HEK293 (cell line): Measurements from ENCODE around the gene SGCG.

Experiments used
- CTCF ChIA-PET: fragments of 350-600 bp; formaldehyde crosslinking; extraction: SDS; loops from one replicate; lab custom pipeline; 2021; ENCODE audit warnings: antibody characterized with exemption; lab: Yijun Ruan, JAX
- POLR2A ChIA-PET: fragments of 300-600 bp; formaldehyde crosslinking; extraction: SDS; loops from one replicate; lab custom pipeline; 2020; ENCODE audit warnings: antibody characterized with exemption, inconsistent platforms; lab: Yijun Ruan, JAX
- H3K27ac ChIP-seq: fragments of 200-500 bp; sonication (Bioruptor generic); 2 replicates; pipeline ENCODE4 v1.5.1; 2014; ENCODE audit warnings: low read depth, low read length, control low read depth, inconsistent platforms; ENCODE audit errors: extremely low read depth
- H3K36me3 ChIP-seq, 2 experiments: fragments of 200-500 bp in 1 of 2; sonication (Bioruptor generic) in 1 of 2; 1 replicate in 1 of 2; 2 replicates in 1 of 2; pipeline ENCODE4 v1.5.1; 2014 to 2017; ENCODE audit warnings: inconsistent platforms in 2 of 2, low read length in 2 of 2; ENCODE audit not compliant: control insufficient read depth in 2 of 2, insufficient read depth in 1 of 2
- H3K4me1 ChIP-seq: fragments of 200-500 bp; sonication (Bioruptor generic); 2 replicates; pipeline ENCODE4 v1.5.1; 2014; ENCODE audit warnings: mild to moderate bottlenecking, low read length, inconsistent platforms; ENCODE audit not compliant: control insufficient read depth, insufficient read depth
- H3K4me3 ChIP-seq: 2 replicates; pipeline ENCODE4 v1.5.1; 2011; ENCODE audit warnings: low read depth, mild to moderate bottlenecking, control low read depth, low read length, moderate library complexity
- H3K9me3 ChIP-seq: fragments of 200-500 bp; sonication (Bioruptor generic); 2 replicates; pipeline ENCODE4 v1.5.1; 2014; ENCODE audit warnings: low read depth, low read length, inconsistent platforms; ENCODE audit not compliant: control insufficient read depth, insufficient read depth
- BCL11B ChIP-seq: fragments of 450-650 bp; formaldehyde crosslinking; IDR thresholded peaks from 2 replicates; pipeline ENCODE4 v1.5.1; 2016; ENCODE audit warnings: low read depth, missing biosample characterization, missing genetic modification characterization
- GFI1B ChIP-seq: fragments of 450-650 bp; formaldehyde crosslinking; IDR thresholded peaks from 2 replicates; pipeline ENCODE4 v1.5.1; 2016; ENCODE audit warnings: missing biosample characterization, missing genetic modification characterization
- PRDM6 ChIP-seq: fragments of 450-650 bp; formaldehyde crosslinking; IDR thresholded peaks from 2 replicates; pipeline ENCODE4 v1.5.1; 2017; ENCODE audit warnings: missing biosample characterization, missing genetic modification characterization
- ZBTB49 ChIP-seq: fragments of 450-650 bp; formaldehyde crosslinking; IDR thresholded peaks from 2 replicates; pipeline ENCODE4 v1.5.1; 2016; ENCODE audit warnings: missing biosample characterization, missing genetic modification characterization, low read depth
- ZNF121 ChIP-seq: fragments of 450-650 bp; formaldehyde crosslinking; IDR thresholded peaks from 2 replicates; pipeline ENCODE4 v1.5.1; 2016; ENCODE audit warnings: missing biosample characterization, missing genetic modification characterization
- ZNF138 ChIP-seq: fragments of 450-650 bp; formaldehyde crosslinking; IDR thresholded peaks from 2 replicates; pipeline ENCODE4 v1.5.1; 2016; ENCODE audit warnings: missing biosample characterization, missing genetic modification characterization, borderline replicate concordance
- ZNF266 ChIP-seq: fragments of 450-650 bp; formaldehyde crosslinking; IDR thresholded peaks from 2 replicates; pipeline ENCODE4 v1.5.1; 2016; ENCODE audit warnings: missing biosample characterization, missing genetic modification characterization, low read depth
- ZNF280D ChIP-seq: fragments of 450-650 bp; formaldehyde crosslinking; IDR thresholded peaks from 2 replicates; pipeline ENCODE4 v1.5.1; 2016; ENCODE audit warnings: missing biosample characterization, missing genetic modification characterization
- ZNF311 ChIP-seq: fragments of 450-650 bp; formaldehyde crosslinking; IDR thresholded peaks from 2 replicates; pipeline ENCODE4 v1.5.1; 2017; ENCODE audit warnings: missing biosample characterization, missing genetic modification characterization, borderline replicate concordance
- ZNF391 ChIP-seq: fragments of 450-650 bp; formaldehyde crosslinking; IDR thresholded peaks from 2 replicates; pipeline ENCODE4 v1.5.1; 2016; ENCODE audit warnings: low read depth, missing biosample characterization, missing genetic modification characterization, borderline replicate concordance
- ZNF404 ChIP-seq: fragments of 450-650 bp; formaldehyde crosslinking; IDR thresholded peaks from 2 replicates; pipeline ENCODE4 v1.5.1; 2017; ENCODE audit warnings: missing biosample characterization, missing genetic modification characterization
- ZNF416 ChIP-seq: fragments of 450-650 bp; formaldehyde crosslinking; IDR thresholded peaks from 2 replicates; pipeline ENCODE4 v1.5.1; 2016; ENCODE audit warnings: missing biosample characterization, missing genetic modification characterization
- ZNF518A ChIP-seq: fragments of 450-650 bp; formaldehyde crosslinking; conservative IDR thresholded peaks from 2 replicates; pipeline ENCODE4 v1.5.1; 2016; ENCODE audit warnings: low read depth, missing biosample characterization, missing genetic modification characterization
- ZNF521 ChIP-seq: fragments of 450-650 bp; formaldehyde crosslinking; IDR thresholded peaks from 2 replicates; pipeline ENCODE4 v1.5.1; 2017; ENCODE audit warnings: missing biosample characterization, mild to moderate bottlenecking, missing genetic modification characterization
- ZNF600 ChIP-seq: fragments of 450-650 bp; formaldehyde crosslinking; IDR thresholded peaks from 2 replicates; pipeline ENCODE4 v1.5.1; 2016; ENCODE audit warnings: missing biosample characterization, missing genetic modification characterization
- ZNF785 ChIP-seq: fragments of 450-650 bp; formaldehyde crosslinking; IDR thresholded peaks from 2 replicates; pipeline ENCODE4 v1.5.1; 2016; ENCODE audit warnings: missing biosample characterization, missing genetic modification characterization
- TF ChIP-seq, protein P1 (sequence below): sonication (generic); formaldehyde crosslinking; IDR thresholded peaks from 2 replicates; pipeline ENCODE4 v1.8.1; 2022; ENCODE audit warnings: mild to moderate bottlenecking, moderate library complexity, missing genetic modification reagents
- TF ChIP-seq, protein P2 (sequence below): fragments of 450-650 bp; formaldehyde crosslinking; IDR thresholded peaks from 2 replicates; pipeline ENCODE4 v1.5.1; 2016; ENCODE audit warnings: missing biosample characterization, missing genetic modification characterization

Gene SGCG

GRCh38 chr13:23320926-23321534, 140.3 kb downstream of the SGCG start:
- Histone ChIP-seq H3K4me3 (no peak overlapping the region), H3K9me3 (no peaks in the 10 kb centered on the region), H3K4me1 (no peaks in the 10 kb centered on the region), H3K27ac (no peak overlapping the region), H3K36me3 (no peaks in the 10 kb centered on the region)
- TF ChIP-seq ZNF391 (tag by site-specific recombination) (no peak), ZNF311 (no peak), ZNF280D (tag by site-specific recombination) (no peak), ZNF785 (tag by site-specific recombination) (no peak), ZNF266 (tag by site-specific recombination) (no peak), ZNF416 (no peak), BCL11B (no peak), PRDM6 (tag by site-specific recombination) (no peak)
- TF ChIP-seq, protein P1, sequence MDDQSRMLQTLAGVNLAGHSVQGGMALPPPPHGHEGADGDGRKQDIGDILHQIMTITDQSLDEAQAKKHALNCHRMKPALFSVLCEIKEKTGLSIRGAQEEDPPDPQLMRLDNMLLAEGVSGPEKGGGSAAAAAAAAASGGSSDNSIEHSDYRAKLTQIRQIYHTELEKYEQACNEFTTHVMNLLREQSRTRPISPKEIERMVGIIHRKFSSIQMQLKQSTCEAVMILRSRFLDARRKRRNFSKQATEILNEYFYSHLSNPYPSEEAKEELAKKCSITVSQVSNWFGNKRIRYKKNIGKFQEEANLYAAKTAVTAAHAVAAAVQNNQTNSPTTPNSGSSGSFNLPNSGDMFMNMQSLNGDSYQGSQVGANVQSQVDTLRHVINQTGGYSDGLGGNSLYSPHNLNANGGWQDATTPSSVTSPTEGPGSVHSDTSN (CRISPR knock-in tag) = no peak
- POLR2A ChIA-PET = no interaction called here
- CTCF ChIA-PET = interaction anchor here (0.7 to 1.0 kb wide), 4 partner anchors 41 to 570 kb away, joined by 3 to 7 read pairs (median 4); no protein-coding TSS in a partner anchor

DNA sequence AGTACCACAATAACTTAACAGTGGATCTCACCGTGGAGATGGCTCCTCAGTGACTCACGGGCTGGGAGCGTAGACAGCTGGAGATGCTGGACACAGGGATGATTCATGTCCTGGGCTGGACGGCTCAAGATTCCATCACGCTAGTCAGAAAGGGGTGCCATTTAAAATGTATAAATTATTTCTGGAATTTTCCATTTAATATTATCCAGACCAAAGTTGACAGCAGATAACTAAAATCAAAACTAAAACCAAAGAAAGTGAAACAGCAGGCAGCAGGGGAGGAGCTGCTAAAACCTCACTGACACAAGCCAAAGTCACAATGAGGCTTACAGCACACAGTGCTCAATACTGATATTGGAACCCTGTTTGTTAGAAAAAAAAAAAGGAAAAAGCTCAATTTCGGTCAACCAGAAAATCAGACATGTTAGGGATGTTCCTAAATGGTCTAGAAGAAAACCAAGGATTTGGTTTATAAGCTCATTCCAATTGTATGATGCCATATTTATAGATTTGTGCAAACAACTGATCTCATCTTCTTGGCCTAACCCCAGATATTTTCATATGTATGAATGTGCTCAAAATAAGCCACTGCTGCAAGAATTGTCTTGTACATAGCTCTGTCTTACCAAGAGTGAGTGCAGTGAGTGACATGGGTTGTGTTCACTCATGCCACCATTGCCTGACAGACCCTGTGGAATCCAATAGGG, 140.9 kb downstream of the SGCG start:
- H3K27ac ChIP-seq = no peak overlapping the region
- no peaks in the 10 kb centered on the region for H3K9me3 ChIP-seq
- ChIA-PET CTCF (interaction anchor here (0.6 to 1.0 kb wide), 4 partner anchors 40 to 567 kb away, joined by 3 to 4 read pairs (median 3); no protein-coding TSS in a partner anchor), POLR2A (no interaction called here)
- H3K4me3 ChIP-seq = no peak overlapping the region
- no peaks in the 10 kb centered on the region for H3K4me1 ChIP-seq
- H3K36me3 ChIP-seq = no peaks in the 10 kb centered on the region
- TF ChIP-seq ZBTB49 (tag by site-specific recombination) = no peak
- no peak for TF ChIP-seq ZNF518A
- no peak for TF ChIP-seq GFI1B (tag by site-specific recombination)
- no peak for TF ChIP-seq ZNF521 (tag by site-specific recombination)
- TF ChIP-seq ZNF404 = no peak
- TF ChIP-seq, protein P2, sequence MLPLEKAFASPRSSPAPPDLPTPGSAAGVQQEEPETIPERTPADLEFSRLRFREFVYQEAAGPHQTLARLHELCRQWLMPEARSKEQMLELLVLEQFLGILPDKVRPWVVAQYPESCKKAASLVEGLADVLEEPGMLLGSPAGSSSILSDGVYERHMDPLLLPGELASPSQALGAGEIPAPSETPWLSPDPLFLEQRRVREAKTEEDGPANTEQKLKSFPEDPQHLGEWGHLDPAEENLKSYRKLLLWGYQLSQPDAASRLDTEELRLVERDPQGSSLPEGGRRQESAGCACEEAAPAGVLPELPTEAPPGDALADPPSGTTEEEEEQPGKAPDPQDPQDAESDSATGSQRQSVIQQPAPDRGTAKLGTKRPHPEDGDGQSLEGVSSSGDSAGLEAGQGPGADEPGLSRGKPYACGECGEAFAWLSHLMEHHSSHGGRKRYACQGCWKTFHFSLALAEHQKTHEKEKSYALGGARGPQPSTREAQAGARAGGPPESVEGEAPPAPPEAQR (tag by site-specific recombination) = no peak
- TF ChIP-seq ZNF121 (tag by site-specific recombination) = no peak
- TF ChIP-seq ZNF138 (tag by site-specific recombination) = no peak
- no peak for TF ChIP-seq ZNF266 (tag by site-specific recombination)
- TF ChIP-seq ZNF600 (tag by site-specific recombination) = no peak
